Kidney tubule cell (primary cell): ENCODE data around the gene TUBB8B.
"Not testable (repeated sequence)": the region's sequence is repeated elsewhere in the genome, so short reads cannot be mapped to it uniquely, and the experiment has no call there.

Experiments used
- DNase-seq: peaks from one replicate; pipeline ENCODE4 v3.0.0-alpha.2; 2018; ENCODE audit warnings: low spot score

The TUBB8B gene

DNA sequence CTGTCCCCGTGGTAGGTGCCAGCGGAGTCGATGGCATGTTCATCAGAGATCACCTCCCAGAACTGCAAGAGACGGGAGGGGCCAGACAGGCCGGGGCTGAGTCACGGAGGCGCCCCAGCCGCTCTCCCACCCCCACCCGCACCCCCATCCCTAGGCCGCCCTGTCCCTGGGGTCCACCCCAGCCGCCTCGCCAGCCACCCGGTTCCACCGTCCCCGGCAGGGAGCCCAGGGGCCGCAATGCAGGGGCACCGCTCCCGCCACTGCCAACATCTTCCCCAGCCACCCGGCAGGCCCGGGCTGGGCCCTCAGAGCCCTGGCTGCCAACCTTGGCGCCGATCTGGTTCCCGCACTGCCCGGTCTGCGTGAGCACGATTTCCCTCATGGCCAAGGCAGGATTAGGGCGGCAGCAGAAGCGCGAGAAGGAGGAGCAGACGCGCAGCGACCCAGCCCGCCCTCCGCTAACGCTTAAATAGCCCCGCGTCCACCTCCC, at the start of gene TUBB8B:
Gene TUBB8B (minus strand): TSS at position 440 of the 490 bp plus-strand sequence. CDS start 58 bp downstream, at position 382.
- not testable (repeated sequence) for DNase-seq

DNA sequence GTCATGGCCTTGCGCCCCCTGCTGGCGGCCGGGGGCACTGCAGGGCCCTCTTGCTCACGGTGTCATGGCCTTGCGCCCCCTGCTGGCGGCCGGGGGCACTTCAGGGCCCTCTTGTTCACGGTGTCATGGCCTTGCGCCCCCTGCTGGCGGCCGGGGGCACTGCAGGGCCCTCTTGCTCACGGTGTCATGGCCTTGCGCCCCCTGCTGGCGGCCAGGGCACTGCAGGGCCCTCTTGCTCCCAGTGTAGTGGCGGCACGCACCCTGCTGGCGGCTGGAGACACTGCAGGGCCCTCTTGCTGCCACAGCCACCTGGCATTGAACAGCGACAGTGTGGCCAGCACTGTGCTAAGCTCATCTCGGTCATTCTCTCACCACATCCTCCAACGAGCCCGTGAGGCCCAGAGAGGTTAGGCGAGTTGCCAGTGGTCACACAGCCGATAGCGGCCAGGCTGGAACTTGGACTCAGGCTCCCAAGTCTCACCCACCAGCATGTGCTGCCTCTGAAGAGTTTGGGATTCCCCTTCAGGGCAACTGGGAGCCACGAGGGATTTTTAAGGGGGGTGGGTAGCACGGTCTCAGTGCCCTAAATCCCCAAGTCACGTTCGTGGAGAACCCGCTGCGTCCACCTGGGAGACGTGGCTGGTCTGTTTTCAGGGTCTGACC, 48.0 kb upstream of the TUBB8B start:
- not testable (repeated sequence) for DNase-seq

DNA sequence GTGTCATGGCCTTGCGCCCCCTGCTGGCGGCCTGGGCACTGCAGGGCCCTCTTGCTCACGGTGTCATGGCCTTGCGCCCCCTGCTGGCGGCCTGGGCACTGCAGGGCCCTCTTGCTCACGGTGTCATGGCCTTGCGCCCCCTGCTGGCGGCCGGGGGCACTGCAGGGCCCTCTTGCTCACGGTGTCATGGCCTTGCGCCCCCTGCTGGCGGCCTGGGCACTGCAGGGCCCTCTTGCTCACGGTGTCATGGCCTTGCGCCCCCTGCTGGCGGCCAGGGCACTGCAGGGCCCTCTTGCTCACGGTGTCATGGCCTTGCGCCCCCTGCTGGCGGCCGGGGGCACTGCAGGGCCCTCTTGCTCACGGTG, 47.3 kb upstream of the TUBB8B start:
- not testable (repeated sequence) for DNase-seq

DNA sequence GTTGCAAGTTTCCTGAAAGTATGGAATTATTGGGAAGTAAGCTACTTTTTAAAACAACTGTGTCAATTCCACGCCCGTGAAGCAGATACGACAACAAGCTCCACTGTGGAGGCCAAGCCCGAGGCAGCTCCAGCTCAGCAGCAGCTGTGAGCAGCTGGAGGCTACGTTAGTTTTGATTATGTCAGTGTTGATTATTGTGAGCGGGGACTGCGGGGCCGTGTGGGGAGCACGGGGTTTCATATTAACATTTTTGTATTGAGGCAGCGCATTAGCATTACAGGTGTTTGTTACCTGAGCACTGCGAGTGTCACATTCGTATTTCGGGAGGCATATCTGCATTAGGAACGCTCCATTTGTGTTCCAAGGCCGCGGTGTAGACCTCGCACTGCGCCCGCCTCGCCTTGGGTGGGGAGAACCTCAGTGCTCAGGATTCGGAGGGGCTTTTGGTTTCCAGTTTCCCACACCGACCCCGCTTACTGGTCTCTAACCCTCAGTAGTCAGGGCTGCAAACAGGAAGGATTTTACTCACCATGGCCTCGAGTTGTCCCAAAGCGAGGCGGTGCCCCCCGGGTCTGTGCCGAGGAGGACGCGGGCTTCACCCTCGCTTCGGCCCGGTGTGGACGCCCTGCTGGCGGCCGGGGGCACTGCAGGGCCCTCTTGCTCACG, 46.8 kb upstream of the TUBB8B start:
- DNase-seq = not testable (repeated sequence)

DNA sequence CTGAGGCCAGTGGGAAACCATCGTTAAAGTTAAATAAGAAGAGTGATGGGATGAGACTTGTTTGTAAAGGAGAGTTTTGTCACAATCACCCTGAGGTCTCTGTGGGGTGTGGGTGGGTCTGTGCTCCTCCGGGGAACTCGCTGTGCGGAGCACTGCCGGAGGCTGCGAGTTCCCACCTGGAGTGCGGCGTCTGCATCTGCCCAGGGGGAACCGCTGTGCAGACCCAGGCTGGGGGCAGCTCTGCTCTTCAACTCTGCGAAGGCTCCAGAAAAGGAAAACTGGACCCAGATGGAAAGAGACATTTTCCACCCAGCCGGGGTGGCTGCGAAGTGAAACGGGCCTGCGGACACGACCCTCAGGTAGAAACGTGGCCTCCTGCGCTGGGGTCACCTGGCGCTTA, 46.2 kb upstream of the TUBB8B start:
- not testable (repeated sequence) for DNase-seq

DNA sequence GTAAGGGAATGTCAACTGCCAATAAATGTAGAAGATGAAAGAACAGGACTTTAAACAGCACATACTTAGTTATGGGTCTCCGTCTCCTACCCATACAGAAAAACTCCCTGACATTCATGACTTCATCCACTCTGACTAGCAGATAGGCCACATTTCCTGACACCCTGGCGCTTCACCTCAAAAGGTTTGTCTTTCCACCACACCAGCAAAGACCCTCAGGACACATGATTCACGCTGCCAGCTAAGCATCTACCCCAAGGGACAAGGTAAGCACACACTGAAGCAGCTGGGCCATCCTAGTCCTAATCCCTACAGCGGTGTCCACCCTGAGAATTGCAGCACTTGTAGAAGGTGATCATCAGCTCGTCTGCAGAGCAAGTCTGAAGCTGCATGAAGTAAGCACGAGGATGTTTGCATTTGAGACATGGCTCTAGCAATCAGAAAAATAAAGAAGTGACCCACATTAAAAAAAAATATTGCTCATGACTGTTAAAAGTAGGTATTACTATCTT, 44.5 kb upstream of the TUBB8B start:
- DNase-seq = not testable (repeated sequence)

DNA sequence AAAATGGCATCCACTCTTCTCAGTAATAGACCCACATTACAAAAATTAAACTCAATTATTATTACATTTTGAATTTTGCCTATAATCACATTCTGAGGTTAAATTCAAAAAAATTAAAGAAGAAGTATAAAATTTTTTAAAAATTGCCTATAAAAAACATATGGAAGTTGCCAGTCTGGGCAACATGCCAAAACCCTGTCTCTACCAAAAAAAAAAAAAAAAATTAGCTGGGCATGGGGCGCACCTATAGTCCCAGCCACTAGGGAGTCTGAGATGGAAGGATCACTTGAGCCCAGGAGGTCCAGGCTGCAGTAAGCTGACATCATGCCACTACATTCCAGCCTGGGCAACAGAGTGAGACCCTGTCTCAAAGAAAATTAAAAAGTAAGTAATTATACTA, 42.1 kb upstream of the TUBB8B start:
- not testable (repeated sequence) for DNase-seq

DNA sequence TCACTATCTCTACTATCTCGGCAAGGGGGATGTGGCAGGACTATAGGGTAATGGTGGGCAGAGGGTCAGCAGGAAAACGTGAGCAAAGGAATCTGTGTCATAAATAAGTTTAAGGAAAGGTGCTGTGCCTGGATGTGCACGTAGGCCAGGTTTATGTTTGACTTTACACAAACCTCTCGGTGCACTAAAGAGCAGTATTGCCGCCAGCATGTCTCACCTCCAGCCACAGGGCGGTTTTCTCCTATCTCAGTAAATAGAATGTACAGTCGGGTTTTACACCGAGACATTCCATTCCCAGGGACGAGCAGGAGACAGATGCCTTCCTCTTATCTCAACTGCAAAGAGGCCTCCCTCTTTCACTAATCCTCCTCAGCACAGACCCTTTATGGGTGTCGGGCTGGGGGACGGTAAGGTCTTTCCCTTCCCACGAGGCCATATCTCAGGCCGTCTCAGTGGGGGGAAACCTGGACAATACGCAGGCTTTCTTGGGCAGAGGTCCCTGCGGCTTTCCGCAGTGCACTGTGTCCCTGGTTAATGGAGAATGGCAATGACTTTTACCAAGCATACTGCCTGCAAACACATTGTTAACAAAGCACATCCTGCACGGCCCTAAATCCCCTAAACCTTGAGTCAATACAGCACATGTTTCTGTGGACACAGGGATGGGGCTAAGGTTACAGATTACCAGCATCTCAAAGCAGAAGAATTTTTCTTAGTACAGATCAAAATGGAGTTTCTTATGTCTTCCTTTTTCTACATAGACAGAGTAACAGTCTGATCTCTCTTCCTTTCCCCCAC, 41.2 kb upstream of the TUBB8B start:
- not testable (repeated sequence) for DNase-seq

DNA sequence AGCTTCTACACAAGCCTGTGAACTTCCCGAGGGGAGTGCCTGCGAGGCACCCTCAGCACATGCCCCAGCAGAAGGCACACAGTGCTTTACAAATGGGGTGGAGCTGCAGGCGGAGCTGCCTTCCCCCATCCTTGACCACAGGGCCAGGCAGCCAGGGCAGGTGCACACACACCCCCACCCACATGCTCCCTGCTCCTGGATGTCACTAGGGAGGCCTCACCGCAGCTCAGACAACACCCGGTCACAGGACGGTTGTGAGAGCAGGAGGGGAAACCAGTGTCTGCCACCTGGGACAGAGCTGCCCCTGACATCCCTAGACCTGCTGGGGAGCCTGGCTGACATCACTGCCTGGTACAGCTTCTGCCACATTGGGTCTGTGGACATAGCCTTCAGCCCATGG, 39.7 kb upstream of the TUBB8B start:
- DNase-seq = not testable (repeated sequence)

DNA sequence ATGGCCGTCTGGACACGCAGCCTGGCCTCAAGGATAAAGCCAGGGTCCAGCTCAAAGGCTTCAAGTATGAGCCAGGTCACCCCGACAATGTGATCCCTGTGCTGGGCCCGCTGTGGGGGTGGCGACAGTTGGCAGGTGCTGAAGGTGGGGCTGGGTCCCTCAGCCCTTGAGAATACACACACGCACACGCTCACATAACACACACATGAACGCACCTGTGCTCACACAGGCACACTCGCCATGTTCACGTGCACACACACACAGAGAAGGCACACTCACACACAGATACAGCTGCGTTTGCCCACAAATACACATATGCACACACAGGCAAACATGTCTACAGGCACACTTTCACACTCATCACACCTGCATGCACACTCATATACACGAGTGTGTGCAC, 35.4 kb upstream of the TUBB8B start:
- DNase-seq = not testable (repeated sequence)

DNA sequence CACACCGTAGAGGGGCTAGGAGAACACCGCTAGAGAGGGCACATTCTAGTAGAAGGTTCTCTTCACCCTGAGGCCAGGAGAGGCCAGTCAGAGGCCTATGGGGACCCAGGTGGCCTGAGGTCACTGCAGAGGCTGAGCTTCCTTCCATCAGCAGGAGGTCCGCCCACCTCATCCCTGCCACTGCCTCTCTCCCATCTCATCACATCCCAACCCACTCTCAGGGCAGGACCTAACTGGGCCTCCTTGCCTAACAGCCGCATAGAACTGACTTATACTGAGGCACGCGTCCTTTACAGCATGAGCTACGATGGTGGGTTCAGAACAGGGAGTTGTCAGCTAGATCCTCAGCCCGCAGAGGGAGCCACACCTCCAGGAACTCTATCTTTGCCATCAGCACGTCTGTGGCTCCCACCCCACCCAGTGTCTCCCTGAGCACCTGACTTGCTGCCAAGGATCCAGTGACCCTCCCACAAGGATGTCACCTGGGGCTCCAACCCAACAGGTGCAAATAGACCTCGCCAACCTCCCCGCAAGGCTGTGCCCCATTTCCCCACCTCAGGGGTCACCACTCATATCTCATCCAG, 33.3 kb upstream of the TUBB8B start:
- DNase-seq = not testable (repeated sequence)

DNA sequence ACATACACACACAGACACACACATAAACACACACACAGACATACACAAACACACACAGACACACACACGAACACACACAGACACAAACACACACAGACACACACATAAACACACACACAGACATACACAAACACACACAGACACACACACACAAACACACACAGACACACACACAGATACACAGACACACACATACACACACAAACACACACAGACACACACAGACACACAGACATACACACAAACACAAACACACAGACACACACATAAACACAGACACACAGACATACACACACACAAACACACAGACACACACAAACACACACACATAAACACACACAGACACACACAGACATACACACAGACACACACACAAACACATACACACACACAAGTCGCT, 31.5 kb upstream of the TUBB8B start:
- DNase-seq = not testable (repeated sequence)

DNA sequence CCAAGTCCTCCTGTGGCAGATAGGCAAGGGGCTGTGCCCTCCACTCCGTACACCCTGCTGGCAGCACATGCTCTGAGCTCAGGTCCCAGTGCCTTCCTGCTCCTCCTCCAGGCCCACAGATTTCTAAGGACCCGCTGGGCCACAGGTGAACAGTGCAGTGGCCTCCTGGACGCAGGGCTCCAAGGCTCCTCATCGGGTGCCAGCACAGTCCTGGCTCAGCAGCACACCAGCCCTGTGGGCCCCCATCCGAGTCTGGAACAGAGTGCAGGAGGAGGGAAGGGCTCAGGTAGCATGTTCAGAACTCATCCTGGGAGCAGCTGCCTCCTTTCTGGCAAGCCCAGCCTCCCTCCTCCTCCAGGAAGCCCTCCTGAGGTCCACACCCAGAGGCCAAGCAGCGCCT, 30.8 kb upstream of the TUBB8B start:
- not testable (repeated sequence) for DNase-seq

DNA sequence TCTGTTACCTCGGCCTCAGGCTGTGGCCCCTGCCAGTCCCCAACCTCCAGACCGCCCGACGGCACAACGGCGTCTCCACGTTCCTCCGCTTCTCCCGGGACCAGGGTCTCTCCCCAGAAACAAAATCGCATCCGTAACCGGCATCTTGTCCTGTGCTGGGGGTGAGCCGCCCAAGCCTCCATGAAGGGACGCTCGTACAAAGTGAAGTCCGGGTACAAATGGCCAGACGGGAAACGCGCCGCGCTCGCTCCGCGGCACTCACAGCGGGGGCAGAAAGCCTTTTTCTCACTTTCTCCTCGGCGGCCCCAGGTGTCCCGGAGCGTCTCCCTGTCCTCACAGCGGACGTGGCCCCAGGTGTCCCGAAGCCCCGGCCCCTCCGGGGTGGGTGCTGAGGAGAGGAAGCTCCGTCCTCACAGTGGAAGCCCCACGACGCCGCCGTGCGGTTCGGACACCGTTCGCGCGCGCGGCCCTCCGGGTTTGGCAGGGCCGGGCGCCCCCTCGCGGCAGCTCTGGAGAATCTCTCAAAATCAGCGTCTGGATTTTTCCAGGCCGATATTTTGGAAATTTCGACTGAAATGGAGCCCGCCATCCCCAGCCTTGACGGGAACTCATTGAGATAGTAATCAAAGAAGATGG, 26.2 kb upstream of the TUBB8B start:
- DNase-seq = not testable (repeated sequence)

DNA sequence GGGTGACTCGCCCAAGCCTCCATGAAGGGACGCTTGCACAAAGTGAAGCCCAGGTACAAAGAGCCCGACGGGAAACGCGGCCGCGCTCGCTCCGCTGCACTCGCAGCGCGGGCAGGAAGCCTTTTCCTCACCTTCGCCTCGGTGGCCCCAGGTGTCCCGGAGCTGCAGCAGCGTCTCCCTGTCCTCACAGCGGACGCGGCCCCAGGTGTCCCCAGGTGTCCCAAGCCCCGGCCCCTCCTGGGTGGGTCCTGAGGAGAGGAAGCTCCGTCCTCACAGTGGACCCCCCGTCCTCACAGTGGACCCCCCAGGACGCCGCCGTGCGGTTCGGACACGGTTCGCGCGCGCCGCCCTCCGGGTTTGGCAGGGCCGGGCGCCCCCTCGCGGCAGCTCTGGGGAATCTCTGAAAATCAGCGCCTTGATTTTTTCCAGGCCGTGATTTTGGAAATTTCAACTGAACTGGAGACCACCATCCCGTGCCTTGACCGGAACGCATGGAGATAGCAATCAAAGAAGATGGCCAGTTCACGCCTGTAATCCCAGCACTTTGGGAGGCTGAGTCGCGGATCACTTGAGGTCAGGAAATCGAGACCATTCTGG, 23.9 kb upstream of the TUBB8B start:
- not testable (repeated sequence) for DNase-seq

DNA sequence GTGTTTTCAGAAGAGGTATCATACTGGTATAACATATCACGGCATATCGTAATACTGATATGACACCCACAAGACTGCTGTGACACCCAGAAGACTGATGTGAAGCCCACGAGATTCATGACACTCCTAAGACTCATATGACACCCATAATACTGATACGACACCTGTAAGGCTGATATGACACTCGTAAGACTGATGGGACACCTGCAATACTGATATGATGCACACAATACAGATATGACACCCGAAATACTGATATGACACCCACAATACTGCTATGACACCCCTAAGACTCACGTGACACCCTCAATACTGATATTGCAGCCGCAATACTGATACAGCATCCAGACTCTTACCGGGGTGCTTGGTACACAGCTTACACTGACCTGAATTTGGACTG, 18.3 kb upstream of the TUBB8B start:
- DNase-seq = not testable (repeated sequence)

DNA sequence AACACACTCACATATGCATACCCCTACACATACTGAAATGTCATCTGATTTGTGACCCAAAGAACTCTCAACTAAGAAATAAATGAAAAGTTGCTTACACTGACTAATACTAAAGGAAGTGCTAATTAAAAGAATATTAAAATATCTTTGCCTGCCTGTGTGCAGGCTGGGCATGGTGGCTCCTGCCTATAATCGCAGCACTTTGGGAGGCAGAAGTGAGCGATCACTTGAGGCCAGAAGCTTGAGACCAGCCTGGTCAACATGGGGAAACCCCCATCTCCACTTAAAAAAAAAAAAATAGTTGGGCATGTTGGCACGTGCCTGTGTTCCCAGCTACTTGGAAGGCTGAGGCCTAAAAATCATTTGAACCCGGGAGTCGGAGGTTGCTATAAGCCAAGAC, 14.9 kb upstream of the TUBB8B start:
- DNase-seq = not testable (repeated sequence)

DNA sequence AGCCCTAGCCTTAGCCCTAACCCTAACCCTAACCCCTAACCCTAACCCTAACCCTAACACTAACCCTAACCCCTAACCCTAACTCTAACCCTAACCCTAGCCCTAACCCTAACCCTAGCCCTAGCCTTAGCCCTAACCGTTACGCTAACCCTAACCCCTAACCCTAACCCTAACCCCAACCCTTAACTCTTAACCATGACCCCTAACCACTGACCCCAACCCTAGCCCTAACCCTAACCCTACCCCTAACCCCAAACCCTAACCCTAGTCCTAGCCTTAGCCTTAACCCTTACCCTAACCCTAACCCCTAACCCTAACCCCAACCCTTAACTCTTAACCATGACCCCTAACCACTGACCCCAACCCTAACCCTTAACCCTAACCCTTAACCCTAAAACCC, 14.2 kb upstream of the TUBB8B start:
- DNase-seq = peak; percentile 1

DNA sequence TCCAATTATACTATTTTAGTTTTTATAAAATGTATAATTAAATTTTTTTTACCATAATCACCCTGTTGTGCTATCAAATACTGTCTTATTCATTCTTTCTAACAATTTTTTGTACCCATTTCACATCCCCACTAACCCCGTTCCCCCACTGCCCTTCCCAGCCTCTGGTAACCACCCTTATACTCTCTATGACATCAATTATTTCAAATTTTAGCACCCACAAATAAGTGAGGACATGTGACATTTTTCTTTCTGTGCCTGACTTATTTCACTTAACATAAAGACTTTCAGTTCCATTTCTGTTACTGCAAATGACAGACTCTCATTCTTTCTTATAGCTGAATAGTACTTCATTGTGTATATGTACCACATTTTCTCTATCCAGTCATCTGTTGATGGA, 5.0 kb upstream of the TUBB8B start:
- DNase-seq = not testable (repeated sequence)

DNA sequence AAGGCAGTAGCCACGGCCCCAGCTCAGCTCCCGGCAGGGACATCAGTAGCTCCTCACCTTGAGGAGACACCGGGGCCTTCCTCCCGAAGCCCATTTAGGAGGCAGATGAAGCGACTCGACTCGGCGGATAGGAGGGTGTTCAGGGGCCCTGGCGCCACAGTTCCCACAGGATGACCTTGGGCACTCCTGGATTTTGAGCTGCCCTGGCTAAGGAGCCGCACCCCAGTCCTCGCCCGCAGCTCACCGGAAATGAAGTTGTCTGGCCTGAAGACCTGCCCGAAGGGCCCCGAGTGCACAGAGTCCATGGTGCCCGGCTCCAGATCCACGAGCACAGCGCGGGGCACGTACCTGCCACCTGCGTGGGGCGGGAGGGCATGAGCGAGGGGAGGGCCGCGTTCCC, 719 bp downstream of the TUBB8B start:
- not testable (repeated sequence) for DNase-seq

DNA sequence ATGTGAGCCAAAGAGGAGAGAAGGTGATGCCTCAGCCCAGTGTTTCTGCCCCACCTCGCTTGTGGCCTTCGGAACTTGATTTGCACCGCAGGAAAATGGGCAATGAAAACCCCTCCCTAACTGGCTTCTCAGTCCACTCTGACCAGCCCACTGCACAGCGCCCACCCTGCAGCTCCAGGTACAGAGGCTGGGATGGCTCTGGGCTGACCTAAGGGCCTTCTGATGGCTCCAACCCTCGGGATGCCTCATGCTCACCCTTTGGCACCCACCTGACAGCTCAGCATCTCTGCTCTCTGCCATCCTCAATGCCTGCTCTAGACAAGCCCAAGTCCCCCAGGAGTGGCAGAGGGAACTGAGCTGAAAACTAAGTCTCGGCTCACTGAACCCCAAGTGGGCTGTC, 36.2 kb downstream of the TUBB8B start:
- not testable (repeated sequence) for DNase-seq
